ENCODE data around the gene CFDP1.
A peak's percentile ranks its signal among the peaks of the same experiment; 100 is the strongest.
"Not testable (repeated sequence)": the region's sequence is repeated elsewhere in the genome, so short reads cannot be mapped to it uniquely, and the experiment has no call there.

CFDP1 gene

DNA sequence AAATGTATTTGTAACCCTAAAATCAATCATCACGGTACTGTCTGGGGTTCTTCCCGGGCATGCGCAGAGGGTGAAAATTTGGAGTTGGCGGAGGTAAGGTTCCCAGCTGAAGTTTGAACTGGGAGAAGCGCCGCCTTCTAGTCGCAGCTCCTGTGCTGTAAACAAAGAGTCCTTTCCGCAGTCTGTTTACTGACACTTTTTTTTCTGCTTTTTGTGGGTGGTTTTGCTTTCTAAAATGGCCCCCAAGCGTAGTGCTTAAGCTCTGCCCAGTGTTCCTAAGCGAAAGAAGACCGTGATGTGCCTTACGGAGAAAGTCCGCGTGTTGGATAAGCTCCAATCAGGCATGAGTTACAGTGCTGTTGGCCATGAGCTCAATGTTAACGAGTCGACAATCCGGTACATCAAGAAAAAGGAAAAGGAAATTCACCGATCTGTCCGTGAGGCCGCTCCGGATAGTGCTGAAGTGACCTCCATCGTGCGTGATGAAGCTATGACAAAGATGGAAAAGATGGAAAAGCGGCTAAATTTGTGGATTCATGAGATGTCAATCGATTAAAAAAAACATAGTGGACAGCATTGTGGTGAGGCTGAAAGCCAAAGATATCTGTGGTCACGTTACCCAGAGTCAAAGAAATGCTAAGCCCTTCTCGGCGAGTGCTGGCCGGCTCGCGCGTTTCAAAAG is 570 bp upstream of the CFDP1 start:
- peak overlapping the region; percentile 83 for H3K4me3 ChIP-seq (ENCODE audit: low read depth, low read length)
- TF ChIP-seq CTCF (IDR thresholded peaks at IDR 0.05; ENCODE audit: borderline replicate concordance, insufficient read depth, low read depth, low read length) = no peak

DNA sequence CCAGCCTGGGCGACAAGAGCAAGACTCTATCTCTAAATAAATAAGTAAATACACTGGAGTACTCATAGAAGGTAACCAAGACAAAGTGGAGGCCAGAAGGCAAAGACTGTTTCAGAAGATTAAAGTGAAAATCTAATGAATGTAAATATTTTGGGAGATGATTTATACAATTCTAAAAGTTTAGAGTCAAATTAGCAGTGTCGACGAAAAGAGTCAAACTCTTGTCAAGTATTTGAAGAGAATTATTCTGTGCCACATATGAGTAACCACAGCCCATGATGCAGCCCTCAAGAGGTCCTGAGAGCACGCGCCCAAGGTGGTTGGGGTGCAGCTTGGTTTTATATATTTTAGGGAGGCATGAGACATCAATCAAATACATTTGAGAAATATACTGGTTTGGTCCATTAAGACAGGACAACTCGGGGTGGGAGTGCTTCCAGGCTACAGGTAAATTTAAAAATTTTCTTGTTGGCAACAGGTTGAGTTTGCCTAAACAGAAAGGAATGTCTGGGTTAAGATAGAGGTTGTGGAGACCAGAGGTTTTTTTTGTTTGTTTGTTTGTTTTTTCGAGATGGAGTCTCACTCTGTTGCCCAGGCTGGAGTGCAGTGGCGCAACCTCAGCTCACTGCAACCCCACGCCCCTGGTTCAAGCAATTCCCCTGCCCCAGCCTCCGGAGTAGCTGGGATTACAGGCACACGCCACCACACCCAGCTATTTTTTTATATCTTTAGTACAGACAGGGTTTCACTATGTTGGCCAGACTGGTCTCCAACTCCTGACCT is 3.5 kb downstream of the CFDP1 start:
- TF ChIP-seq CTCF (IDR thresholded peaks at IDR 0.05; ENCODE audit: borderline replicate concordance, insufficient read depth, low read depth, low read length) = no peak
- H3K4me3 ChIP-seq (ENCODE audit: low read depth, low read length) = no peak overlapping the region

GRCh38 chr16:75426524-75426923 is 6.8 kb downstream of the CFDP1 start:
- not testable (repeated sequence) for H3K4me3 ChIP-seq (ENCODE audit: low read depth, low read length)

GRCh38 chr16:75424105-75424762 is 9.1 kb downstream of the CFDP1 start:
- H3K4me3 ChIP-seq (ENCODE audit: low read depth, low read length) = not testable (repeated sequence)

- no peak overlapping the region for H3K4me3 ChIP-seq (ENCODE audit: low read depth, low read length)
Measured at GRCh38 chr16:75423723-75424104, 9.6 kb downstream of the CFDP1 start.

DNA sequence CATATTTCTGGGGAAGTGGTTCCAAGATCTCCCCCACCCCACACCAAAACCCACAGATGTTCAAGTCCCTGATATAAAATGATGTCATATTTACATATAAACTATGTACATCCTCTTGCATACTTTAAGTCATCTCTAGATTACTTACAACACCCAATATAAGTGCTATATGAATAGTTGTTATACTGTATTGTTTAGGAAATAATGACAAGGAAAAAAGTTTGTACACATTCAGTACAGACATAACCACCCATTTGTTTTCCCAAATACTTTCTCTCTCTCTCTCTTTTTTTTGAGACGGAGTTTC is 11.5 kb downstream of the CFDP1 start:
- no peak for TF ChIP-seq CTCF (IDR thresholded peaks at IDR 0.05; ENCODE audit: borderline replicate concordance, insufficient read depth, low read depth, low read length)

More at GRCh38 chr16:75423723-75424104, 9.6 kb downstream of the CFDP1 start:
- TF ChIP-seq CTCF (IDR thresholded peaks at IDR 0.05; ENCODE audit: borderline replicate concordance, insufficient read depth, low read depth, low read length) = no peak

GRCh38 chr16:75420987-75421819 is 12.1 kb downstream of the CFDP1 start:
- no peak for TF ChIP-seq CTCF (IDR thresholded peaks at IDR 0.05; ENCODE audit: borderline replicate concordance, insufficient read depth, low read depth, low read length)
- H3K4me3 ChIP-seq (ENCODE audit: low read depth, low read length) = no peak overlapping the region

More for the DNA sequence above, 11.5 kb downstream of the CFDP1 start:
- no peak overlapping the region for H3K4me3 ChIP-seq (ENCODE audit: low read depth, low read length)
